HEK293 (cell line): Measurements from ENCODE around the gene C17orf67.

Source experiments
- CTCF ChIA-PET: fragments of 350-600 bp; formaldehyde crosslinking; extraction: SDS; loops from one replicate; lab custom pipeline; 2021; ENCODE audit warnings: antibody characterized with exemption; lab: Yijun Ruan, JAX
- POLR2A ChIA-PET: fragments of 300-600 bp; formaldehyde crosslinking; extraction: SDS; loops from one replicate; lab custom pipeline; 2020; ENCODE audit warnings: antibody characterized with exemption, inconsistent platforms; lab: Yijun Ruan, JAX
- H3K27ac ChIP-seq: fragments of 200-500 bp; sonication (Bioruptor generic); 2 replicates; pipeline ENCODE4 v1.5.1; 2014; ENCODE audit warnings: low read depth, low read length, control low read depth, inconsistent platforms; ENCODE audit errors: extremely low read depth
- H3K36me3 ChIP-seq, 2 experiments: fragments of 200-500 bp in 1 of 2; sonication (Bioruptor generic) in 1 of 2; 1 replicate in 1 of 2; 2 replicates in 1 of 2; pipeline ENCODE4 v1.5.1; 2014 to 2017; ENCODE audit warnings: inconsistent platforms in 2 of 2, low read length in 2 of 2; ENCODE audit not compliant: control insufficient read depth in 2 of 2, insufficient read depth in 1 of 2
- H3K4me1 ChIP-seq: fragments of 200-500 bp; sonication (Bioruptor generic); 2 replicates; pipeline ENCODE4 v1.5.1; 2014; ENCODE audit warnings: mild to moderate bottlenecking, low read length, inconsistent platforms; ENCODE audit not compliant: control insufficient read depth, insufficient read depth
- H3K4me3 ChIP-seq: 2 replicates; pipeline ENCODE4 v1.5.1; 2011; ENCODE audit warnings: low read depth, mild to moderate bottlenecking, control low read depth, low read length, moderate library complexity
- H3K9me3 ChIP-seq: fragments of 200-500 bp; sonication (Bioruptor generic); 2 replicates; pipeline ENCODE4 v1.5.1; 2014; ENCODE audit warnings: low read depth, low read length, inconsistent platforms; ENCODE audit not compliant: control insufficient read depth, insufficient read depth
- BCL11A ChIP-seq: fragments of 450-650 bp; formaldehyde crosslinking; IDR thresholded peaks from 2 replicates; pipeline ENCODE4 v1.5.1; 2016; ENCODE audit warnings: low read depth, missing biosample characterization, missing genetic modification characterization
- GLI4 ChIP-seq: fragments of 450-650 bp; formaldehyde crosslinking; IDR thresholded peaks from 2 replicates; pipeline ENCODE4 v1.5.1; 2016; ENCODE audit warnings: missing biosample characterization, missing genetic modification characterization
- GLIS1 ChIP-seq: fragments of 450-650 bp; formaldehyde crosslinking; IDR thresholded peaks from 2 replicates; pipeline ENCODE4 v1.5.1; 2016; ENCODE audit warnings: missing biosample characterization, missing genetic modification characterization
- KLF1 ChIP-seq: fragments of 450-650 bp; formaldehyde crosslinking; IDR thresholded peaks from 2 replicates; pipeline ENCODE4 v1.5.1; 2016; ENCODE audit warnings: missing biosample characterization, missing genetic modification characterization
- KLF10 ChIP-seq: fragments of 450-650 bp; IDR thresholded peaks from 2 replicates; pipeline ENCODE4 v1.5.1; 2018; ENCODE audit warnings: missing biosample characterization, mild to moderate bottlenecking, missing genetic modification characterization
- KLF17 ChIP-seq: fragments of 450-650 bp; formaldehyde crosslinking; IDR thresholded peaks from 2 replicates; pipeline ENCODE4 v1.5.1; 2016; ENCODE audit warnings: missing biosample characterization, missing genetic modification characterization
- MYNN ChIP-seq: fragments of 450-650 bp; formaldehyde crosslinking; IDR thresholded peaks from 2 replicates; pipeline ENCODE4 v1.5.1; 2016; ENCODE audit warnings: missing biosample characterization, missing genetic modification characterization, borderline replicate concordance
- MZF1 ChIP-seq: fragments of 450-650 bp; formaldehyde crosslinking; IDR thresholded peaks from 2 replicates; pipeline ENCODE4 v1.5.1; 2017; ENCODE audit warnings: missing biosample characterization, missing genetic modification characterization, borderline replicate concordance
- OSR2 ChIP-seq: fragments of 450-650 bp; formaldehyde crosslinking; IDR thresholded peaks from 2 replicates; pipeline ENCODE4 v1.5.1; 2016; ENCODE audit warnings: missing biosample characterization, missing genetic modification characterization
- PBX3 ChIP-seq: sonication (generic); formaldehyde crosslinking; IDR thresholded peaks from 2 replicates; pipeline ENCODE4 v1.8.1; 2022; ENCODE audit warnings: mild to moderate bottlenecking, moderate library complexity, missing genetic modification reagents
- SALL2 ChIP-seq: fragments of 450-650 bp; formaldehyde crosslinking; IDR thresholded peaks from 2 replicates; pipeline ENCODE4 v1.5.0; 2017; ENCODE audit warnings: missing biosample characterization, mild to moderate bottlenecking, missing genetic modification characterization, borderline replicate concordance
- ZBTB20 ChIP-seq: fragments of 450-650 bp; formaldehyde crosslinking; IDR thresholded peaks from 2 replicates; pipeline ENCODE4 v1.5.1; 2016; ENCODE audit warnings: missing biosample characterization, missing genetic modification characterization
- ZBTB26 ChIP-seq: fragments of 450-650 bp; formaldehyde crosslinking; optimal IDR thresholded peaks from 2 replicates; pipeline ENCODE3; 2016; ENCODE audit warnings: missing biosample characterization, mild to moderate bottlenecking, missing genetic modification characterization
- ZNF174 ChIP-seq: fragments of 450-650 bp; formaldehyde crosslinking; IDR thresholded peaks from 2 replicates; pipeline ENCODE4 v1.5.0; 2017; ENCODE audit warnings: missing biosample characterization, mild to moderate bottlenecking, missing genetic modification characterization
- ZNF23 ChIP-seq: fragments of 450-650 bp; formaldehyde crosslinking; IDR thresholded peaks from 2 replicates; pipeline ENCODE4 v1.5.1; 2016; ENCODE audit warnings: missing biosample characterization, missing genetic modification characterization, borderline replicate concordance
- ZNF24 ChIP-seq: fragments of 450-650 bp; formaldehyde crosslinking; IDR thresholded peaks from 2 replicates; pipeline ENCODE4 v1.5.1; 2016; ENCODE audit warnings: missing biosample characterization, missing genetic modification characterization
- ZNF266 ChIP-seq: fragments of 450-650 bp; formaldehyde crosslinking; IDR thresholded peaks from 2 replicates; pipeline ENCODE4 v1.5.1; 2016; ENCODE audit warnings: missing biosample characterization, missing genetic modification characterization, low read depth
- ZNF280C ChIP-seq: fragments of 450-650 bp; formaldehyde crosslinking; IDR thresholded peaks from 2 replicates; pipeline ENCODE4 v1.5.1; 2016; ENCODE audit warnings: missing biosample characterization, missing genetic modification characterization
- ZNF354C ChIP-seq: fragments of 450-650 bp; formaldehyde crosslinking; IDR thresholded peaks from 2 replicates; pipeline ENCODE4 v1.5.1; 2016; ENCODE audit warnings: missing biosample characterization, missing genetic modification characterization, low read depth, borderline replicate concordance
- ZNF473 ChIP-seq: fragments of 450-650 bp; formaldehyde crosslinking; IDR thresholded peaks from 2 replicates; pipeline ENCODE4 v1.5.1; 2017; ENCODE audit warnings: missing biosample characterization, missing genetic modification characterization
- ZNF596 ChIP-seq: fragments of 450-650 bp; IDR thresholded peaks from 2 replicates; pipeline ENCODE4 v1.5.0; 2018; ENCODE audit warnings: missing biosample characterization, mild to moderate bottlenecking, missing genetic modification characterization, moderate library complexity
- ZNF830 ChIP-seq: fragments of 450-650 bp; IDR thresholded peaks from 2 replicates; pipeline ENCODE4 v1.5.0; 2018; ENCODE audit warnings: missing biosample characterization, missing genetic modification characterization, low read depth, mild to moderate bottlenecking, moderate library complexity
- ZNF837 ChIP-seq: fragments of 450-650 bp; formaldehyde crosslinking; IDR thresholded peaks from 2 replicates; pipeline ENCODE4 v1.5.1; 2016; ENCODE audit warnings: missing biosample characterization, missing genetic modification characterization
- ZXDB ChIP-seq: fragments of 450-650 bp; formaldehyde crosslinking; IDR thresholded peaks from 2 replicates; pipeline ENCODE4 v1.5.1; 2016; ENCODE audit warnings: missing biosample characterization, missing genetic modification characterization
- TF ChIP-seq, protein P1 (sequence below): fragments of 450-650 bp; formaldehyde crosslinking; IDR thresholded peaks from 2 replicates; pipeline ENCODE4 v1.5.1; 2017; ENCODE audit warnings: missing biosample characterization, mild to moderate bottlenecking, missing genetic modification characterization, moderate library complexity
- TF ChIP-seq, protein P2 (sequence below): fragments of 450-650 bp; formaldehyde crosslinking; IDR thresholded peaks from 2 replicates; pipeline ENCODE4 v1.5.1; 2016; ENCODE audit warnings: missing biosample characterization, missing genetic modification characterization, low read depth

Gene C17orf67

DNA sequence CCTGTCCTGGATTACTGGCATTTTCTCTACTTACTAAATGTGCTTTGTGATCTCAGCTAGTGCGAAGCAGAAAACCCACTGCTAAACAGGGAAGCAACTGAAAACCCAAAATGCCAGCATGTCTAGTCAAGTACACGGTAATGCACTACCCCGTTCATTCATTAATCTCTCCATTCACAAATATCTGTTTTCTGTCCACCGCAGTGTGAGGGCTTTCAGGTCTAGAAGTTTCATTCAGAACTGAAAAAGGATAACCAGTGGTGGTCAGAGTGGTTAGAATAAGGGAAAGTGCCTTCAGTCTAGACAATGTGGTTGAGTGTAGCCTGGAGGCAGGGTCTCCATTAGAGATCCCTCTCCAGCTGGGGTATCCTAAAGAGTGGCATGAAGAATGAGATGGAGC, 68.3 kb downstream of the C17orf67 start:
- H3K36me3 ChIP-seq, result no peaks in the 10 kb centered on the region
- ChIA-PET POLR2A (no interaction called here), CTCF (interaction anchor here (0.8 to 2.6 kb wide), 4 partner anchors 15 to 167 kb away, joined by 3 to 16 read pairs (median 4); no protein-coding TSS in a partner anchor)
- H3K27ac ChIP-seq, result no peak overlapping the region
- H3K4me3 ChIP-seq, result no peak overlapping the region
- TF ChIP-seq ZNF174 (tag by site-specific recombination), result no peak
- TF ChIP-seq PBX3, result no peak
- TF ChIP-seq GLIS1 (tag by site-specific recombination), result no peak
- TF ChIP-seq ZNF473, result no peak
- TF ChIP-seq ZNF830 (tag by site-specific recombination), result no peak
- TF ChIP-seq ZBTB26 (tag by site-specific recombination), result no peak
- TF ChIP-seq ZNF23 (tag by site-specific recombination), result no peak
- TF ChIP-seq, protein P1, sequence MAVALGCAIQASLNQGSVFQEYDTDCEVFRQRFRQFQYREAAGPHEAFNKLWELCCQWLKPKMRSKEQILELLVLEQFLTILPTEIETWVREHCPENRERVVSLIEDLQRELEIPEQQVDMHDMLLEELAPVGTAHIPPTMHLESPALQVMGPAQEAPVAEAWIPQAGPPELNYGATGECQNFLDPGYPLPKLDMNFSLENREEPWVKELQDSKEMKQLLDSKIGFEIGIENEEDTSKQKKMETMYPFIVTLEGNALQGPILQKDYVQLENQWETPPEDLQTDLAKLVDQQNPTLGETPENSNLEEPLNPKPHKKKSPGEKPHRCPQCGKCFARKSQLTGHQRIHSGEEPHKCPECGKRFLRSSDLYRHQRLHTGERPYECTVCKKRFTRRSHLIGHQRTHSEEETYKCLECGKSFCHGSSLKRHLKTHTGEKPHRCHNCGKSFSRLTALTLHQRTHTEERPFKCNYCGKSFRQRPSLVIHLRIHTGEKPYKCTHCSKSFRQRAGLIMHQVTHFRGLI, result no peak
- no peak for TF ChIP-seq KLF10 (tag by site-specific recombination)
- no peak for TF ChIP-seq ZNF266
- no peak for TF ChIP-seq MYNN
- no peak for TF ChIP-seq ZNF354C
- no peak for TF ChIP-seq GLI4 (tag by site-specific recombination)
- no peak for TF ChIP-seq MZF1 (tag by site-specific recombination)
- TF ChIP-seq ZNF24, result no peak
- TF ChIP-seq ZXDB, result no peak
- no peaks in the 10 kb centered on the region for H3K4me1 ChIP-seq
- no peaks in the 10 kb centered on the region for H3K9me3 ChIP-seq

GRCh38 chr17:56762988-56763387, 70.7 kb downstream of the C17orf67 start:
- Histone ChIP-seq H3K36me3 (no peaks in the 10 kb centered on the region), H3K4me1 (no peaks in the 10 kb centered on the region), H3K9me3 (no peaks in the 10 kb centered on the region), H3K27ac (no peak overlapping the region), H3K4me3 (no peak overlapping the region)
- ChIA-PET POLR2A (no interaction called here), CTCF (no interaction called here)
- no peak for TF ChIP-seq BCL11A (tag by site-specific recombination)
- no peak for TF ChIP-seq SALL2
- TF ChIP-seq, protein P2, sequence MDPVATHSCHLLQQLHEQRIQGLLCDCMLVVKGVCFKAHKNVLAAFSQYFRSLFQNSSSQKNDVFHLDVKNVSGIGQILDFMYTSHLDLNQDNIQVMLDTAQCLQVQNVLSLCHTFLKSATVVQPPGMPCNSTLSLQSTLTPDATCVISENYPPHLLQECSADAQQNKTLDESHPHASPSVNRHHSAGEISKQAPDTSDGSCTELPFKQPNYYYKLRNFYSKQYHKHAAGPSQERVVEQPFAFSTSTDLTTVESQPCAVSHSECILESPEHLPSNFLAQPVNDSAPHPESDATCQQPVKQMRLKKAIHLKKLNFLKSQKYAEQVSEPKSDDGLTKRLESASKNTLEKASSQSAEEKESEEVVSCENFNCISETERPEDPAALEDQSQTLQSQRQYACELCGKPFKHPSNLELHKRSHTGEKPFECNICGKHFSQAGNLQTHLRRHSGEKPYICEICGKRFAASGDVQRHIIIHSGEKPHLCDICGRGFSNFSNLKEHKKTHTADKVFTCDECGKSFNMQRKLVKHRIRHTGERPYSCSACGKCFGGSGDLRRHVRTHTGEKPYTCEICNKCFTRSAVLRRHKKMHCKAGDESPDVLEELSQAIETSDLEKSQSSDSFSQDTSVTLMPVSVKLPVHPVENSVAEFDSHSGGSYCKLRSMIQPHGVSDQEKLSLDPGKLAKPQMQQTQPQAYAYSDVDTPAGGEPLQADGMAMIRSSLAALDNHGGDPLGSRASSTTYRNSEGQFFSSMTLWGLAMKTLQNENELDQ, result no peak
- no peak for TF ChIP-seq ZNF596 (tag by site-specific recombination)
- TF ChIP-seq KLF17 (tag by site-specific recombination), result no peak
- no peak for TF ChIP-seq ZNF280C (tag by site-specific recombination)
- TF ChIP-seq ZNF837 (tag by site-specific recombination), result no peak
- no peak for TF ChIP-seq ZBTB20 (tag by site-specific recombination)
- no peak for TF ChIP-seq OSR2 (tag by site-specific recombination)
- TF ChIP-seq ZNF830 (tag by site-specific recombination), result no peak
- TF ChIP-seq KLF1 (tag by site-specific recombination), result no peak
